ENCODE data around the gene SETD5. TPM values are rescaled to one million over a fixed set of nuclear protein-coding genes. Genes with fewer than 3 reads are reported as not detected.

SETD5 gene
- total RNA-seq, 8 experiments from 2014 or later = 32.0 to 200 (median 74.3) TPM

DNA sequence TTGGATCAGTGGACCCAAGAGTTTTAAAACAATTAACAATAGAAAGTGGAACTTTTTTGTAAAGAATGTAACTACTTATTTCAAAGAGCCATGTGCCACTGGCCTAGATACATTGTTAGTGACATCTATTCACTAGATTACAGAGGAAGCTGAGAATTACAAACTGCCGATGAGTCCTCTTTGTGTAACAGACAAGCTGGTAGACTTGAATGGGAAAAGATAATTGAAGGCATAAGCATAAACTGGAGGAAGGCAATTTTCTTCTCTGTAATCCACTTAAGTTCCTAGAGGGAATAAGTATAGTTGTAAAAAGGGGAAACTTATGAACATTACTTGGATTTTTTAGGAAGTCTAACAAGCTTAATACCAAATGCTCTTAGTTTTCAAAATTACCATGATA lies 19.4 kb upstream of the SETD5 start:
- WGBS, 10 experiments = 50 to 100% (median 64%) methylated on average over 1 of the region's 1 CpG; no CpG with 5 or more reads in 1 of the 10 experiments
- in situ Hi-C loops (cut with MboI; ENCODE audit: low pct_unique_long_range_greater_than_20kb in 2 of 9, low sequenced_read_pairs in 9 of 9, unreplicated experiment in 9 of 9) = no loop called here
- Histone ChIP-seq H3K4me3 (no peak overlapping the region), H3K27ac (no peak overlapping the region), H3K4me1 (replicated peaks in 1 of 2) (no peaks in the 10 kb centered on the region)
- ATAC-seq (replicated peaks in 6 of 8) = no peak

DNA sequence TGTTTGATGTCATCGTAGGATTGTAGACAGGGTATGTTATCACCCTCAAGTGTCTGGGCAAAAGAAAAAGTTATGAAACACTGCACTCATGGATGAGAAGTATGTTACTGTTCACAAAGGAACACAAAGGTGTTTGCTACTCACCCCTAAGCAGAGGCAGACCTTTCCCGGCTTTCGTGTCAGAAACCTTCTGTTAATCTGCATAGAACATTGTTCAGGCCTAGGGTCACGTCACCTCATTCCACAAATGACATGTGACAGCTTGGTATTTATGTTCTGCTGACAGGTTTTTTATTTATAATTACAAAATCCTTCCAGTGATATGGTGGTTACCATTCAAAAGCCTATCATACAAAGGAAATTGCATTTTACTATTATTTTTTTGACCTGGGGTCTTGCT lies 18.1 kb upstream of the SETD5 start:
- no peaks in the 10 kb centered on the region for H3K4me1 ChIP-seq (replicated peaks in 1 of 2)
- H3K4me3 ChIP-seq = no peak overlapping the region
- in situ Hi-C loops (cut with MboI; ENCODE audit: low pct_unique_long_range_greater_than_20kb in 2 of 9, low sequenced_read_pairs in 9 of 9, unreplicated experiment in 9 of 9) = no loop called here
- 49 to 100% (median 68%) methylated on average over 1 to 4 of the region's 4 CpGs for WGBS, 10 experiments
- H3K27ac ChIP-seq = no peak overlapping the region
- peak in 1 of 8 experiments; percentile 9 for ATAC-seq (replicated peaks in 6 of 8)

DNA sequence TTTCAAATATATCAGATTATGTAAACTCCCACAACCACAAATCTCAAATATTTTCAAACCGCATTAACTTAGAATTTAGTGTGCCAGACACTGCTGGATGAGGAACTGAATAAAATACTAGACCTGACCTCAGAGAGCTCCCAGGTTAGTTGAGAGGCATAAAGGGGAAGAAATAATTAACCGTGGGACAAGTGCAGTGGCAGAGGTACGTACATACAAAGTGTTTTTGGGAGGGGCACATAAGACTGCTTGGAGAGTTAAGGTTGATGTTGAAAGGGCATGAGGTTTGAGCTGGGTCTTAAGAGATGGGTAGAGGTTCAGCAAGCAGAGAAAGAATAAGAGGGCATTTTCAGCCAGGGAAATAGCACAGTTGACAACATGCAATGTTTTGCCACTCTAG lies 17.4 kb upstream of the SETD5 start:
- no peak overlapping the region for H3K27ac ChIP-seq
- no peaks in the 10 kb centered on the region for H3K4me1 ChIP-seq (replicated peaks in 1 of 2)
- in situ Hi-C loops (cut with MboI; ENCODE audit: low pct_unique_long_range_greater_than_20kb in 2 of 9, low sequenced_read_pairs in 9 of 9, unreplicated experiment in 9 of 9) = no loop called here
- WGBS, 10 experiments = 80 to 100% (median 100%) methylated on average over 1 to 3 of the region's 3 CpGs; no CpG with 5 or more reads in 5 of the 10 experiments
- no peak for ATAC-seq (replicated peaks in 6 of 8)
- H3K4me3 ChIP-seq = no peak overlapping the region

DNA sequence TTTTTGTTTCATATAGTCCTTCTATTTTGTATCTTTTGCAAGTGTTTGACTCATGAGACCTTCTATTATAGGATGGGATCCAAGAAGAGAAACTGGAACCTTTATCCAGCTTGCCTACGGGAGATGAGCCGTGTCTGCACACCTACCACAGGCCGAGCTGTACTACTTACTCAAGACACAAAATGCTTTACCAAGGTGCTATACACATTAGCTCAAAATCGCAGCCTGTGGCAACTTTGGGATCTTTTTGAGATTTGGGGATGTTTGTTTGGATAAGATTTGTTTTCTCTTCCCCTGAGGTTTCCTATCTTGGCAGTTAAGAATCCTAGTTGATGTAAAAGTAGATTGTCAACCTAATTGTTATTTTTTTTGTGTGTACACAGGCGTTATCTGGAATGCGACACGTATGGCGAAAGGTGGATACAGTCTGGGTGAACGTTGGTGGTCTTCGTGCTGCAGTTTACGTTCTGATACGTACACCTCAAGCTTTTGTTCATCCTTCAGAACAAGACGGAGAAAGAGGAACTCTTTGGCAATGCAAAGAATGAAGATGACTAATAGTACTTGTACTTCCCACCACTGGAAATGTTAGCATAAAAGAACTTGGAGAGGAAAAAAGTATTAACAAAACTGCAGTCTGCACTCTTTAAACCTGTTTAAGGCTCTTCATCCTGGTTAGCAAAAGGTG lies 13.1 kb upstream of the SETD5 start:
- in situ Hi-C loops (cut with MboI; ENCODE audit: low pct_unique_long_range_greater_than_20kb in 2 of 9, low sequenced_read_pairs in 9 of 9, unreplicated experiment in 9 of 9) = no loop called here
- H3K4me1 ChIP-seq (replicated peaks in 1 of 2) = no peaks in the 10 kb centered on the region
- no peak overlapping the region for H3K27ac ChIP-seq
- peak in 1 of 8 experiments; percentile 4 for ATAC-seq (replicated peaks in 6 of 8)
- 83 to 100% (median 91%) methylated on average over 1 to 13 of the region's 13 CpGs for WGBS, 10 experiments
- no peak overlapping the region for H3K4me3 ChIP-seq

DNA sequence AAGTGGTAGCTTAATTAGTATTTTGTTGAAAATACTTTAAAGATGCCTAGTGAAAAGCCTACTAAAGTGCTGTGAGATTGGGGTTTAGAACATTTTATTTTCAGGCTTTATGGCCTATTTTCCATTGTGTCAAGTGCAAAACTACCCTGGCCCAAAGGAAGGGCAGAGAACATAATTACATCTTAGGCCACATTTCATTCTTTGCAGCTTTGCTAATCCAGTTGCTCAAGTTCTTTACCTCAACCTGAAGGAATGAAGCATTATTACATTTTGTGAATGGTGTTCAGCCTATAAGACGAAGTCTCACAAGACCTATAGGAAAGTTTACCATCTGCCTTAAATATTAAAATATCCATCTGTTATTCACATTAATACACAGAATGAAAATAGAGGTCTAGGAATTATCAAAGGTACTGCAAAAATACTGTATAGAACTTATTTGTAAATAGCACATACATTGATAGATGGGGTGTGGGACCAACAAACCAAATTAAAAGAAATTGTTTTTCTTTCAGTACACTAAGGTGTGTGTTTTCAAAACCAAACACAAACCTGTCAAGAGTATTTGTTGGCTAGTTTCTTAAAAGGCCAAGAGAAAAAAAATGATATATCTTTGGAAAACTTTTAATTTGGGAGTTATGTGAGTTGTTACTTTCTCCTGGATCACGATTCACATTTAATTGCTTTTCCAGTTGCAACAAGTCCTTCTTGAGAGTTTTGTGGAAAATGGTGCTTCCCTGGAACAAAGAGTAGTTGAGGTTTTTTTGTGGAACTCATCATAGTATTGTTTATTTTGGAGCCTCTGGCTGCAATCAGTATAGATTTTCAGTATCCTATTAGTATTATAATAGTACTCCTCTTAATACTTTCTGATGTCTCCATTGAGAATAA lies 12.0 kb upstream of the SETD5 start:
- in situ Hi-C loops (cut with MboI; ENCODE audit: low pct_unique_long_range_greater_than_20kb in 2 of 9, low sequenced_read_pairs in 9 of 9, unreplicated experiment in 9 of 9) = no loop called here
- H3K27ac ChIP-seq = no peak overlapping the region
- H3K4me1 ChIP-seq (replicated peaks in 1 of 2) = no peaks in the 10 kb centered on the region
- H3K4me3 ChIP-seq = no peak overlapping the region
- no peak for ATAC-seq (replicated peaks in 6 of 8)
- WGBS, 10 experiments = 17 to 100% (median 100%) methylated on average over 1 to 2 of the region's 2 CpGs

DNA sequence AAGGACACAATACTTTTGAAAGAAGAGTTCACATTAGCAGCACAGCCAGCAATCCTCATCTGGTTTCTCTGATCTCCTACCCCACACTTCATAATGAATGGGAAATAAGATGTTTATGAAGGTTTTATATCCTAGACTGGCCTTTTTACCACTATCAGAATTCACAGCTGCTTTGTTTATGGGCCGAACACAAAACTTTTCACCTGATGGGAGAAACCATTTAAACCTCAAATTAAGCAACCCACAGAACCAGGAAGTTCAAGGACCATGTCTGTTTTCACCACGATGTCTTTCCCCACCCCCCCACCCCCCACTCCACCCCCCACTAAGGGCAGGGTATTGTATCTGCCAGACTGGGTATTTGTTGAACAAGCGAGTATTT lies 11.3 kb upstream of the SETD5 start:
- Histone ChIP-seq H3K4me3 (no peak overlapping the region), H3K27ac (no peak overlapping the region), H3K4me1 (replicated peaks in 1 of 2) (no peaks in the 10 kb centered on the region)
- WGBS, 10 experiments = 20 to 100% (median 90%) methylated on average over 1 of the region's 3 CpGs; no CpG with 5 or more reads in 4 of the 10 experiments
- in situ Hi-C loops (cut with MboI; ENCODE audit: low pct_unique_long_range_greater_than_20kb in 2 of 9, low sequenced_read_pairs in 9 of 9, unreplicated experiment in 9 of 9) = no loop called here
- no peak for ATAC-seq (replicated peaks in 6 of 8)

DNA sequence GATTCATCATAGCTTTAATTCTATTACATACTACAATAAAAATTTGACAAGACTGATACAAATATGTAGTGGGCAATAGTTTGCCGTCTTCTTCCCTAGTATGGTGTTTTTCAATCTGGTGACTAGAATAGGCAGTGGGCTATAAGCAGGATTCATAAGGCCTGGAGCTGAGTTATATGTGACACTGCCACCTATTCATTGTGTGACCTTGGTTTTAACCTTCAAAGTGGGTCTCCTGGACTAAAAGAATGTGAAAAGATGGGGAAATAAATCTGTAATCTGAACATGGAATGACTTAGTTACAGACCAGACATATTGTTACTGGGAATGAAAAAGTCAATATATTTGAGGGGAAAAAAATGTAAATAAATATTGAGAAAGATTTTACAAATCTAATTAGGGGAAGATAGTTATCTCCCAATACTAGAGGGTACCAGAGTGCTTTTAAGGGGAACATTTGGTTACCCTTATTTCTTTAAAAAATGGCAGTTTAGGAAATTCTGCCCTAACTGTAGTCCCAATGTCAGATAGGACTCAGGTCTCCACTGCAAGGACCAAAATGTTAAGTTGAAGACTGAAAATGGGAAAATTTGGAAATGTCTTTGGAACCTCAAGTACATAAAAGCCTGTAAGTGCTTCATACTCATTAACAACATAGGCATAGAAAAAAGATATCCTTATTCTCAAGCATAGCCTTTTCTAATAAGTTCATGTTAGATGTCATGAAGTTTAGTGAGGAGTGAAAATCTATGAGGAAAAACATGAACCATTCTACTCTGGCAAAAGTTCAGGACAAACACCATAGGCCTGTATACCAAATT lies 10.7 kb upstream of the SETD5 start:
- in situ Hi-C loops (cut with MboI; ENCODE audit: low pct_unique_long_range_greater_than_20kb in 2 of 9, low sequenced_read_pairs in 9 of 9, unreplicated experiment in 9 of 9) = no loop called here
- WGBS, 10 experiments = 13 to 64% (median 33%) methylated on average over 1 of the region's 1 CpG; no CpG with 5 or more reads in 7 of the 10 experiments

DNA sequence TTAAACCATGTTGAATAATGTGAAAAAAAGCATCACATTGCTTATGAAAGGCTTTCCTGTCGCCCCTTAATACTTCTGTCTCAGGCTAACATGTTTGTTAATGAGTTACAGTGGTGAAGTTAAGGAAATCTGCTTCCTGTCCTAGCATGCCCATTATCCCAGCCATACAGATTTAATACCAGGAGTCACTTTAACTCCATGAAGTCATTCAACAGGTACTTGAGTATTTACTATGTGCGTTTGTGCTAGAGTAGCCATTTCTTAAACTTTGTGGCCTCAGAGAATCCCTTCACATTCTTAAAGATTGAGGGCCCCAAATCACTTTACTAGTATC lies 10.1 kb upstream of the SETD5 start:
- no peak overlapping the region for H3K27ac ChIP-seq

More for the DNA sequence above, 10.7 kb upstream of the SETD5 start:
- ATAC-seq (replicated peaks in 6 of 8) = no peak
- no peaks in the 10 kb centered on the region for H3K4me1 ChIP-seq (replicated peaks in 1 of 2)
- no peak overlapping the region for H3K4me3 ChIP-seq
- no peak overlapping the region for H3K27ac ChIP-seq

DNA sequence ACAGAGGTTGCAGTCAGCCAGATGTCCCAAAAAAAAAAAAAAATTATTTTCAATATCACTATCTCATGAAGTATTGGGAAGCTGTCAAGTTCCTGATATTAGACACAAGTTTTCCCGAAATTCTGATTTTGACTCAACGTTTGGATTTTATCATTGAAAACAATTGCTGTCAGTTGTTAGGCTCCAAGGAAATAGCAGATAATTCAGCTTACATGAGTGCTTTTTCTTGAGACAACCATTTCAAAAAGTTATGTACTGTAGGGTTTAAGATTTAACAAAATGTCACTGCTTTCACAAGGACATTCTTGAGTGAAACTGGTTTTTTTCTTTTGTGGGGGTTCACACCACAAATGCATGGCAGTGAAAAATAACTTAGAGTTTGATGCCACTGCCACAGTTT lies 9.3 kb upstream of the SETD5 start:
- in situ Hi-C loops (cut with MboI; ENCODE audit: low pct_unique_long_range_greater_than_20kb in 2 of 9, low sequenced_read_pairs in 9 of 9, unreplicated experiment in 9 of 9) = no loop called here
- ATAC-seq (replicated peaks in 6 of 8) = no peak
- H3K27ac ChIP-seq = no peak overlapping the region
- H3K4me1 ChIP-seq (replicated peaks in 1 of 2) = no peaks in the 10 kb centered on the region
- H3K4me3 ChIP-seq = no peak overlapping the region
- 44 to 100% (median 97%) methylated on average over 1 to 2 of the region's 2 CpGs; no CpG with 5 or more reads in 2 of the 10 experiments for WGBS, 10 experiments

More for the DNA sequence above, 10.1 kb upstream of the SETD5 start:
- Histone ChIP-seq H3K4me1 (replicated peaks in 1 of 2) (no peaks in the 10 kb centered on the region), H3K4me3 (no peak overlapping the region)
- ATAC-seq (replicated peaks in 6 of 8) = no peak
- in situ Hi-C loops (cut with MboI; ENCODE audit: low pct_unique_long_range_greater_than_20kb in 2 of 9, low sequenced_read_pairs in 9 of 9, unreplicated experiment in 9 of 9) = no loop called here
- WGBS, 10 experiments = 51 to 93% (median 80%) methylated on average over 2 of the region's 2 CpGs; no CpG with 5 or more reads in 2 of the 10 experiments

DNA sequence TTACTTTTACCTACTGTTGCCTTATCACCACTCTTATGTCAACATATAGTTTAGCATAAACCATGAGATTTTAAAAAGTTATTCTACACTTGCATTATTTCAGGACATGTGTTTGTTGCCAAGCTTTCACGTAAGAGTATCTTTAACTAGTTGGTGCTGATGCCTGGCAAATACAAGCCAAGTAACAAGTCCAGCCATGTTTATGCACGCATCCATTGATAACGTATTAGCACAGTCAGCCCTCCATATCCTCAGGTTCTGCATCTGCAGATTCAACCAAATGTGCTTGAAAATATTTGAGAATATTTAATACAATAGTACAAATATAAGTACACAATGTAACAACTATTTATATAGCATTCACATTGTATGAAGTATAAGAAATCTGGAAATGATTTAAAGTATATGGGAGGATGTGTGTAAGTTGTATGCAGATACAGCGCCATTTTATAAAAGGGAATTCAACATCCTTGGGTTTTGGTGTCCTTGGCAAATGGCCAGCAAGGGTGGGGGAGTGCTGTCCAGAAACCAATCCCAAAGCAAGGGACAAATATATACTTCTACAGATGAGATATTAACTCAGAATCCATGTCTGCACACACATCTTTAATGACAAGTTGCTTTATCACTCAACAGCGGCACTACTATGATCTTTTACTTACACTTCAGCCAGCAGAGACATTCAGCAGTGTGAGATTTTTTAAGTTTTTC lies 8.7 kb upstream of the SETD5 start:
- no peak overlapping the region for H3K27ac ChIP-seq
- H3K4me1 ChIP-seq (replicated peaks in 1 of 2) = no peaks in the 10 kb centered on the region
- WGBS, 10 experiments = 67 to 100% (median 96%) methylated on average over 1 to 5 of the region's 5 CpGs; no CpG with 5 or more reads in 2 of the 10 experiments
- H3K4me3 ChIP-seq = no peak overlapping the region
- ATAC-seq (replicated peaks in 6 of 8) = no peak
- in situ Hi-C loops (cut with MboI; ENCODE audit: low pct_unique_long_range_greater_than_20kb in 2 of 9, low sequenced_read_pairs in 9 of 9, unreplicated experiment in 9 of 9) = no loop called here

DNA sequence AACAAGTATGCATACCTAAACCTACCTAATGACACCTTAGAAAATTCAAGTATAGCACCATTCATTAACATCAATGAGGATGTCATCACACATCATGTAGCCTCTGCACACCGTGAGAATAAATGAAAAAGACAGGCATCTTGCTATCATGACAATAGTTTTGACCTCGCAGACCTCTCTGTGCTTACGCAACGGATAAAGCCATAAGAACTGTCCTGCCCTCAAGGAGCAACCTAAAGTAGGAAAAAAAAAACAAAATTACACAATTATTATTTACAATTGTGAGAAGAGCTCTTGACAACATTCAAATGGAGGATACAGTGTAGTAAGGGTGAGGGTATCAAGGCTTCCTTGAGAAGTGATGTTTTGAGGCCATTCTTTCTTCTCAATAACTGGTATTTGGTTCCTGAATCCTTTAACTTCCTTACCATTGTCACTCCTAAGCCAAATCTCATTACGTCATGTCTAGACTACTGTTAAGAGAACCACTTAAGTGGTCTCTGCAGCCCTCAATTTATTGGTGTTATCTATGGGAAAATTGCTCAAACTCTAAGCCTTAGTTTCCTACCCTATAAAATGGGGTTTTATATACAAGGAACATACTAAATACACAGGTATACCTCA lies 7.0 kb upstream of the SETD5 start:
- Histone ChIP-seq H3K4me3 (no peak overlapping the region), H3K27ac (no peak overlapping the region), H3K4me1 (replicated peaks in 1 of 2) (peaks cover 14 to 15% of the 10 kb centered on the region in 2 donors)
- WGBS, 10 experiments = 94 to 100% (median 98%) methylated on average over 3 to 5 of the region's 5 CpGs; no CpG with 5 or more reads in 1 of the 10 experiments
- ATAC-seq (replicated peaks in 6 of 8) = no peak
- in situ Hi-C loops (cut with MboI; ENCODE audit: low pct_unique_long_range_greater_than_20kb in 2 of 9, low sequenced_read_pairs in 9 of 9, unreplicated experiment in 9 of 9) = no loop called here

DNA sequence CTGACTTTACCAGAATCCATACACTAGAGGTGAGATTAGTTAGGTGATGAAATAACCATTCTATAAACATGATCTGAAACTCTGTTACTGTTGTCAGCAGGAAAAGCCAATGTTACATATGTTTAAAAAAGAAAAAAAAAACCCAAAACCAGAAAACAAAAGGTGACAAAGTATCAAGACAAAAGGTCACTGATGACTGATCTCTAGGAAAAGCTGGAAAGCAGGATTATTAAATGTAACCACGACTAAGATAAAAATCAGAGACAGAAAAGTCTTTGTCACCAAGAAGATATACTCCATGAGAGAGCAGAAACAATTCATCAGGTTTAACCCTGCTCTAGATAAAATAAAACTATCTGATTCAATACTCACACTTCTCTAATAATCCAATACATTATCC lies 5.4 kb upstream of the SETD5 start:
- peaks cover 14 to 16% of the 10 kb centered on the region in 2 donors for H3K4me1 ChIP-seq (replicated peaks in 1 of 2)
- in situ Hi-C loops (cut with MboI; ENCODE audit: low pct_unique_long_range_greater_than_20kb in 2 of 9, low sequenced_read_pairs in 9 of 9, unreplicated experiment in 9 of 9) = no loop called here
- 0 to 100% (median 63%) methylated on average over 1 of the region's 1 CpG; no CpG with 5 or more reads in 1 of the 10 experiments for WGBS, 10 experiments
- H3K27ac ChIP-seq = no peak overlapping the region
- ATAC-seq (replicated peaks in 6 of 8) = no peak
- H3K4me3 ChIP-seq = no peak overlapping the region
